Fibroblast of villous mesenchyme (primary cell): ENCODE data around the gene PHEX. TPM values are rescaled to one million over a fixed set of nuclear protein-coding genes. Genes with fewer than 3 reads are reported as not detected.
A peak's percentile ranks its signal among the peaks of the same experiment; 100 is the strongest.

ENCODE experiments used
- DNase-seq: peaks from one replicate; pipeline ENCODE4 v3.0.0-alpha.2; 2010; ENCODE audit warnings: low read depth
- H3K4me3 ChIP-seq: 2 replicates; pipeline ENCODE4 v1.5.1; 2011; ENCODE audit warnings: low read depth, mild to moderate bottlenecking, low read length
- CTCF ChIP-seq: IDR thresholded peaks from 2 replicates; pipeline ENCODE4 v1.5.1; 2012; ENCODE audit warnings: low read depth, mild to moderate bottlenecking, low read length; ENCODE audit not compliant: insufficient read depth
- total RNA-seq: library from RNA; depleted of rRNA; stranded (reverse); fragments of >200 nt; gene quantifications from 2 replicates; pipeline ENCODE4 v1.2.3, GENCODE V29; 2012

PHEX gene
- total RNA-seq, 1 donor, result 0.43 TPM

GRCh38 chrX:22193851-22194659, 161.9 kb downstream of the PHEX start:
- no peak overlapping the region for H3K4me3 ChIP-seq
- DNase-seq, result no peak
- TF ChIP-seq CTCF, result no peak

- no peak for TF ChIP-seq CTCF
- no peak for DNase-seq
- no peak overlapping the region for H3K4me3 ChIP-seq
These were observed 162.5 kb downstream of the PHEX start for GRCh38 chrX:22194660-22194945.

- no peak overlapping the region for H3K4me3 ChIP-seq
- DNase-seq, result no peak
- TF ChIP-seq CTCF, result no peak
These were observed 164.0 kb downstream of the PHEX start for GRCh38 chrX:22196149-22196548.

- no peak overlapping the region for H3K4me3 ChIP-seq
- DNase-seq, result no peak
- TF ChIP-seq CTCF, result no peak
These were observed 170.1 kb downstream of the PHEX start for GRCh38 chrX:22202251-22202650.

GRCh38 chrX:22203186-22203585, 171.1 kb downstream of the PHEX start:
- DNase-seq, result no peak
- no peak overlapping the region for H3K4me3 ChIP-seq
- TF ChIP-seq CTCF, result no peak

- no peak overlapping the region for H3K4me3 ChIP-seq
- no peak for DNase-seq
- no peak for TF ChIP-seq CTCF
These were observed 174.7 kb downstream of the PHEX start for GRCh38 chrX:22206781-22207180.

GRCh38 chrX:22220941-22221340, 188.8 kb downstream of the PHEX start:
- no peak overlapping the region for H3K4me3 ChIP-seq
- no peak for TF ChIP-seq CTCF
- DNase-seq, result peak; percentile 39
